COR-L47 (cell line): ENCODE measurements around the gene ABCB8.

Source experiments
- DNase-seq: peaks from one replicate; lab custom pipeline; 2025; lab: John Stamatoyannopoulos, UW

The ABCB8 gene

DNA sequence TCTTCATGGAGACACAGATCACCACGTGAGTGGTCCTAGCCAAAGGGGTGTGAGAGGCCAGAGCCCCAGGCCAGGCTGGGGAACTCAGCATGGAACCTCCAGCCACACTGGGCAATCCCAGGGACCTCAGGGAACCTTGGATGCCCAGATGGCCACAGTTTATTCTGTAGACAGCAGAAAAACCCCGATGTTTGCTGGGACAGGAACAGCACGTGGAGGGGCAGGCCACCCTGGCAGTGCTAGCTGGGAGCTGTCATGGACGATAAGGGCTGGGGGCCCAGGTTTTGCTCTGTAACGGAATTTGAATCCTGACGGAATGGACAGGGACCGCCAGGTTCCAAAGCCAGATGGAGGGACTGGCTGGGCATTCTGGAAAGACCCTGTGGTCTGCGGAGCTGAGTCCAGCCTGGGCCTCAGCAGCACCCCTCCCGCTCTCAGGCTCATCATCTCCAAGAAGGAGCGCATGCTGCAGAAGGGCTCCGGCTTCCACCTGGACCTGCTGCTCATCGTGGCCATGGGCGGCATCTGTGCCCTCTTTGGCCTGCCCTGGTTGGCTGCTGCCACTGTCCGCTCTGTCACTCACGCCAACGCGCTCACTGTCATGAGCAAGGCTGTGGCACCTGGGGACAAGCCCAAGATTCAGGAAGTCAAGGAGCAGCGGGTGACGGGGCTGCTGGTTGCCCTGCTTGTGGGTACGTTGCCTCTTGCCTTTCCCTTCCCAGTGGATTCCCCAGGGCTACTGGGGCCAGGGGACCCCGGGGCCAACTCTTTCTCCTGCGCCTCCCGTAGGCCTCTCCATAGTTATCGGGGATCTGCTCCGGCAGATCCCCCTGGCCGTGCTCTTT lies 46.8 kb downstream of the ABCB8 start:
- DNase-seq, result no peak

- DNase-seq, result no peak
Measured at GRCh38 chr7:151075662-151075971, 47.4 kb downstream of the ABCB8 start.

- no peak for DNase-seq
Measured at GRCh38 chr7:151075978-151076426, 47.8 kb downstream of the ABCB8 start.

DNA sequence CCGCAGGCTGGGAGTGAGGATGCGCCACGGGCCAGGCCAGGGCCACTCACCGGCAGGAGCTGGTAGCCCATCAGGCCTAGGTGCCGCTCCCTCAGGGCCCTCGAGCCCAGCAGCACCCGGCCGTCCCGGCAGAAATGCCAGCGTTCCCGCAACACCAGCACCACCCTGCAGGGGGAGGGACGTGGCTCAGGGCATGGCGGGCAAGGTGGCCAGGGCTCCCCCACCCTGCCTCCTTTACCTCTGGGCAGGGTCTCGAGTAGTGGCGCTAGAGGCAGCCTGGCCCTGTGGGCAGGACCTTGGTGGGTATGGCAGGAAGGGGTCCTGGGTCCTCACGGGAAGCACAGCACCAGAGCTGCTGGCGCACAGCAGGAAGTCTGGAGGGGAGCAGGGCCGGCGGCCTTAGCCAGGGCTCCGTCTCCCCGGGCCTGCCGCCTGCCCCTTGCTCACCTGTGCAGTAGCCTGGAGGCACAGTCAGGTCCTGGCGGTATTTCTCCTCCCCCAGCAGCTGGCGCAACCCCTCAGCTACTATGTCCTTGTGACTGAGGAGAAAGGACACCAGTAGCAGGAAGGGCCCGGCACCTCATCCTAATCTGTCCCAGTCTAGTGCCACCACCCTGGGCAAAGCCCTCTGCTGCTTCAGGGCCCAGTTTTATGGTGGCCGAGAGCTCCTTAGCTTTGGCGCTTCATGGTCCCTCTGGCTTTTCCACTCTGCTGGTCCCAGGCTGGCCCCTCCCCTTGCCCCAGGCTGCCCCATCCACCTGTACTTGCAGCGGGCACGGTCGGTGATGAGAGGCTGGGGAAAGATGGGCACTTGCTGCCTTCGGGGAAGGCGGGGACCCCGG lies 48.8 kb downstream of the ABCB8 start:
- no peak for DNase-seq

DNA sequence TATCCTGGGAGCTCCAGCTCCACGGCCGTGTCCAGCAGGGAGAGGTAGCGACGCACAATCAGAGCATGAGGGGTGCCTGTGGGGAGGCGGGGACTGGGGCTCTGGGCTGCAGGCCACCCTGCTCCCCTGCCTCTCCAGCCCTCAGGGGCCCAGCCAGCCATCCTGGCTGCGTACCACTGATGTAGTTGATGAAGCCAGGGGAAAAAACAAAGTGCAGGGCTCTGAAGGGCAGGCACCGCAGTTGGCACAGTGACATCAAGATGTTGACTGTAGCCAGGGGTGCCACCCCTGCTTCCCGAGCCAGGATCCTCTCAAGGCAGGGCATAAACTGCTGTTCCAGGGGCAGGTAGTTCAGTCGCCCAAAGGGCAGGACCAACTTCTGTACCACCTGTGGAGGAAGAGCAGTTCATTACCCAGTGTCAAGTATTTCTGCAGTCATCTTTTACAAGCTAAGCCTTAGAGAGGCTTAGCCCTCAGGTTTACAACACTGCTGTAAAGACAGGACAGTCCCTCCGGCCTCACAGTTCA lies 49.5 kb downstream of the ABCB8 start:
- no peak for DNase-seq

DNA sequence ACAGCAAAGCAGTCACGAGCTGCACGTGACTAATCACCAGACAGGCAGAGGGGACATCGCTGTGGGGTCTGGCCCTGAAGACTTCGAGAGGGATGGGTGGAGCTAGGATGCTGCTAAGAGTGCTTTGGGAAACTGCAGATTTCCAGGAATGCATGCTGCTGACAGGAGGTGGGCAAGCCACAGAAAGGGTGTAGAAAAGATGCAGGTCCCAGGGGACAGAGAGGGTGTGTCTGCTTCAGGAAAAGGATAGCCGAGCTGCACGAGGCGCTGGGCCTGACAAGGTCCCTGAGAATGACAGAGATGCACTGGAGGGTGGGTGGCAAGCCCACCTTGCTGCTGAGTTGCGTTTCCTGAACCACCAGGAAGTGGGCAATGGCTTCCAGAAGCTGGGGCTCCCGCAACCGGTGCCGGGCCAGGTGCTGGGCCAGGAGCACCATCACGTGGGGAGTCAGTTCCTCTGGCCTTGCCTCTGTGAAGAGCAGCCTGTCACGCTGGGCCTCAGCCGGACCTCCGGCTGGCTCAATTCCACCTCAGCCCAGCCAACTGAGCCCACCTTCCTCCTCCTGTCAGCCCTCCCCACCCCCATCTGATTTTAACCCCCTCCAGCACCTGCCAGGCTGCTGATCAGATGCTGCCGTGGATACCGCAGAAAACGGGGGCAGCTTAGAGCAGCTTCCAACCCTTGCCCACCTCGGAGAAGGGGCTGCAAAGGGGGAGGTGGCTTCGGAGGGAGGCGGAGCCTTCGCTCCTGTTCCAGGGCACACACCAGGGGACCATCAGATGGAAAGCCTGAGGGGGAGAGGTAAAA lies 50.2 kb downstream of the ABCB8 start:
- no peak for DNase-seq

DNA sequence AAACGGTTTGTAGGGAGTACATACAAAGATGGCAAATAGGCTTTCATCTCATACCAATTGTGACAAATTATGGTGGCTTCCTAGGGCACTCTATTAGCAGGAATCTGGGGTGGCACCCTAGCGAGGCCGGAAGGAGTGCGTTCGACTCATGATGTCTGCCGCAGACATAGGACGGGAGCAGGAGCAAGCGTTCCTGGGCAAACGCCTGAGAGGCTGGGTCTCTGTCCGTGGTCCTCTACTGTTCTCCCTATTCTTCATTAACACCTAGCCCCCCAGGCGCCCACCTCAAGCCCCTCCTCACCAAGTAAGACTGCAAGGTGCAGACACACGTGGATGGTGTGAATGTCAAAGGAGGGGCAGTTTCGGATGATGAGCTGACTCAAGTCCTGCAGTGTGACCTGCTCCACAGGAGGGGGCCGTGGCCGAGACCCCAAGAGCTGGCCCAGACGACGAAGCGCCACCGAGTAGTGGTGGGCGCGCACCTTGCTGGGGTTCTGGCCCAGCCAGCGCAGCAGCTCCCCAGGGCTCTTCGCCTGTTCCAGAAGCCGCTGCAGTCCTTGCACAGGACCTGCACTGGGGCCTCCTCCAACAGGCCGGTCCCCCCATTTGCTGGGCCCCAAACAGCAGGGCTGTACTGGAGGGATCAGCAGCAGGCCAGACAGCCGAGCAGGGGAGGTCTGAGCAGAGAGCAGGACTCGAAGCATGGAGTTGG lies 51.1 kb downstream of the ABCB8 start:
- no peak for DNase-seq

- no peak for DNase-seq
Measured at GRCh38 chr7:151080067-151080521, 51.8 kb downstream of the ABCB8 start.

GRCh38 chr7:151080522-151081169 lies 52.4 kb downstream of the ABCB8 start, which contains the start of gene FASTK:
Gene FASTK (minus strand): TSS chr7:151080809. CDS start chr7:151080766, 43 bp downstream.
- DNase-seq, result peak; percentile 86

- no peak for DNase-seq
Measured at GRCh38 chr7:151081170-151082101, 53.2 kb downstream of the ABCB8 start.

DNA sequence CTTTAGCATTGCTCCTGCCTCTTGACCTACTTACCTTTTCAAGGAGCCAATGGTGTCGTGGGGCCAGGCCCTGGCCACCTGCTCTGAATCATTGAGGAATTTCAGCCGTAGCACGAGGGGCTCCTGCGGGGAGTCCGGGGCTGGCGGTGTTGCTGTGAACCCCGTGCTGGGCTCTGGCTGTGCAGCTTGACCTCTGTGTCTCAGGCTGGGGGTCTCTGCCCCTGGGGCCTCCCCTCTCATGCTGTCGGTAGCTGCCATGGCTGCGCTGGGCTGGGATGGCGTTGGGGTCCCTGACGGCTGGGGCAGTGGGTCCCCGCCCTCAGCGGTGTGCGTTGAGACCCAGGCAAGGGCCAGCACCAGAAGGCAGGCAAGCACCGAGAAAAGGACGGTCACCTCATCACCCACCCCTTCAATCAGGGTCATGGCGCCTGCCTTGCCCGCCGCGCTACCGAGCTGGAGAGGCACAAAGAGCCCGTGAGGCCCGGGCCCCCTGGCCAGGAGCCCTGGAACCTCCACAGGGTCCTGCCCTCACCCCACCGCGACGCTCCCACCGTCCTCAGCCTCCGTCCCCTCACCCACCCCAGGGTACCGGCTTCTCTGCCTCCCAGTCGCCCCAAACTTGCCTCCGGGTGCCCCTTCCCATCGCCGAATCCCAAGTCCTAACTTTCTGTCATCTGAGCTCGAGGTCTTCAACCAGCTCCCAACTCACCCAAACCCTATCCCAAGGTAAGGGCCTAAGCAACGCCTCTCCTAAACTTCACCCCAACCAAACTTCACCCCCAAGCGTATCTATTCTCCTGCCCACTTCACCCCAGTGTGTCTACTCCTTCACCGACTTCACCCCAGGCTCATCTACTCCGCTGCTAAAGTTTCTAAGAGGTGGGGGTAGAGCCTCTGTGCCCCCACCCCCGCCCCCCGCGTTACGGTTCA lies 54.2 kb downstream of the ABCB8 start:
- no peak for DNase-seq

DNA sequence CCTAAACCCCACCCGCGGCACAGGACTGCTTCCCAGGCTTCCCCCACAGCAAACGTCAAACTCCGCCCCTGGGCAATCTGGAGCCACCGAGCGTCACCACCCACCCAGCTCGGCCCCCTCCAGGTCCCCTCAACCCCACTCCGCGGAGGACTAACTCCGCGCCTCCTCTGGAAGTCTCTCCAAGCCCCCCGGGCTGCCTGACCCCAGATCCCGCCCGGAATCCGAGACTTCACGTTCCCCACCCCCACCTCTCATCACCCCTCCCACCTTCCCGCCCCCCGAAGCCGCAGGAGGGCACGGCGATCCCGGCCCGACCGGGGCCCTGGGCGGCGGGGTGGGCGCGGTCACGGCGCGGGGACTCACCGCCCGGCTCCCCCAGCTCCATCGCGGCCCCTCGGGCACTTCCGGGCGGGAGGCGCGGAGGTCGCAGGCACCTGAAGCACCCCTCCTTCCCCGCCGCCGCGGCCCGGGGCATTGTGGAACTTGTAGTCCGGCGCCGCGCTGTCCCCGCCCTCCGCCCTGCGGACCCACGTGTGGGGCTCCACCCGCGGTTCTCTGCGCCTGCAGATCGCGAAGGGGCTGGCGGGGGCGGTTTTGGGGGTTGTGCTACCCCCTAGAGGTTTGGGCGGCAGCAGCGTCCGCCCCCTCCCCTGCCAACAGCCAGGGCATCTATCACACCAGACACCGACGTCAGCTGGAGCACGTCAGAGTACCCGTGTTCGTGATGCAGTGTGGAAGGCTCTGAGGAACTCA lies 55.0 kb downstream of the ABCB8 start, which contains the start of gene TMUB1:
TMUB1 (minus strand) TSS at position 423 of the 753 bp plus-strand sequence. CDS start 930 bp downstream, outside the sequence.
- peak; percentile 69 for DNase-seq

- DNase-seq, result no peak
Measured at GRCh38 chr7:151083824-151084160, 55.5 kb downstream of the ABCB8 start.

DNA sequence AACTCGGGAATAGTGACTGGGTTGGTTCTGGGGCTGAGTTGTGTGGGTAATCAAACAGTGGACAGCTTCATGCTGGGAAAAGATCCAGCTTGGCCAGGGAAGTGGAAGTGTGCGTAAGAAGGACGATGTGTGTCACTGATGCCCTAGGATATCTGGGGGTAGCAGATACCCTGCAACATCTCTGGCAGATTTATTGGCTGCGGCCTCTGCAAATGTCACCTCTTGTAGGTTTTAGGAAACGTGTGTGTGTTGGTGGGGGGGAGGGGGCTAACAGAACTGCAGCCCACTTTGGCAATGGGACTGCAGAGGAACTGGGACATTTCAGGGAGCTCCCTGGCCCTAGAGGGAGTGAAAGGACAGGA lies 57.1 kb downstream of the ABCB8 start:
- no peak for DNase-seq

GRCh38 chr7:151085691-151086620 lies 57.7 kb downstream of the ABCB8 start, which contains the start of gene AGAP3:
Gene AGAP3 (plus strand): TSS chr7:151086475. CDS start chr7:151086742, 267 bp downstream.
- peak; percentile 91 for DNase-seq

GRCh38 chr7:151086802-151087244 lies 58.6 kb downstream of the ABCB8 start:
- DNase-seq, result peak; percentile 54
